ENCODE data around the gene MRPS5.

- no peak for TF ChIP-seq CTCF (IDR thresholded peaks at IDR 0.05)
- TF ChIP-seq EZH2 (IDR thresholded peaks at IDR 0.05) = no peak
Observed at GRCh38 chr2:95159690-95160449, 38.3 kb upstream of the MRPS5 start, which contains the start of gene ZNF514.
